Activated T-helper 1 cell treated with anti-CD3 and anti-CD28 coated beads, Interleukin-12 subunit alpha, Interleukin-12 subunit beta, Interleukin-2, Interleukin-4 antibody, amounts not matched to agents 30 ng/mL and 10 ng/mL and 1 ng/mL, durations not matched to agents 14 hours and 24 hours and 36 hours (primary cell): ENCODE data around the gene FMNL1. TPM values are rescaled to one million over a fixed set of nuclear protein-coding genes. Genes with fewer than 3 reads are reported as not detected.

ENCODE experiments used
- DNase-seq: peaks from one replicate; pipeline ENCODE4 v3.0.0; 2021; ENCODE audit warnings: low spot score
- H3K27ac Mint-ChIP-seq: one replicate; pipeline ENCODE4 v1.8.0; 2021; ENCODE audit warnings: mild to moderate bottlenecking, mixed read lengths
- H3K27me3 Mint-ChIP-seq: one replicate; pipeline ENCODE4 v1.8.0; 2022; ENCODE audit warnings: mild to moderate bottlenecking, moderate library complexity, mixed read lengths; ENCODE audit not compliant: insufficient read depth
- H3K36me3 Mint-ChIP-seq: one replicate; pipeline ENCODE4 v1.8.0; 2021; ENCODE audit warnings: low read depth, mixed read lengths
- H3K4me1 Mint-ChIP-seq: one replicate; pipeline ENCODE4 v1.8.0; 2021; ENCODE audit warnings: low read depth, mixed read lengths
- H3K4me3 Mint-ChIP-seq: one replicate; pipeline ENCODE4 v1.8.0; 2021; ENCODE audit warnings: mild to moderate bottlenecking, moderate library complexity, mixed read lengths
- H3K9me3 Mint-ChIP-seq: one replicate; pipeline ENCODE4 v1.8.0; 2021; ENCODE audit warnings: mixed read lengths
- intact Hi-C: fragments of 100-400 bp; cut with micrococcal nuclease; formaldehyde crosslinking; loops from one replicate; pipeline ENCODE4 v1.15.1; 2024
- total RNA-seq: library from RNA; stranded (reverse); gene quantifications from 2 replicates; pipeline ENCODE4 v1.2.3, GENCODE V29; 2022

Gene FMNL1
- total RNA-seq, 1 donor from 2014 or later, result 374 TPM

GRCh38 chr17:45225964-45226530 lies 4.4 kb downstream of the FMNL1 start:
- peak; percentile 91 for DNase-seq
- H3K36me3 Mint-ChIP-seq, result peaks cover 17% of the 10 kb centered on the region
- no peaks in the 10 kb centered on the region for H3K27me3 Mint-ChIP-seq
- peak overlapping the region; percentile 99 for H3K4me3 Mint-ChIP-seq
- intact Hi-C loops, result loop anchor here (1.0 to 10.0 kb wide), 6 partner anchors 21 to 966 kb away; partner anchors contain the start of genes EFTUD2, HEXIM2 and KANSL1
- peaks cover 73% of the 10 kb centered on the region for H3K4me1 Mint-ChIP-seq
- no peaks in the 10 kb centered on the region for H3K9me3 Mint-ChIP-seq
- H3K27ac Mint-ChIP-seq, result peak overlapping the region; percentile 97

GRCh38 chr17:45226576-45226975 lies 4.9 kb downstream of the FMNL1 start:
- no peak for DNase-seq
- Mint-ChIP-seq H3K9me3 (no peaks in the 10 kb centered on the region), H3K36me3 (peaks cover 15% of the 10 kb centered on the region), H3K4me1 (peaks cover 78% of the 10 kb centered on the region), H3K27me3 (no peaks in the 10 kb centered on the region), H3K27ac (peak overlapping the region; percentile 97), H3K4me3 (peak overlapping the region; percentile 99)
- intact Hi-C loops, result loop anchor here (1.0 to 10.0 kb wide), 6 partner anchors 21 to 966 kb away; partner anchors contain the start of genes EFTUD2, HEXIM2 and KANSL1

DNA sequence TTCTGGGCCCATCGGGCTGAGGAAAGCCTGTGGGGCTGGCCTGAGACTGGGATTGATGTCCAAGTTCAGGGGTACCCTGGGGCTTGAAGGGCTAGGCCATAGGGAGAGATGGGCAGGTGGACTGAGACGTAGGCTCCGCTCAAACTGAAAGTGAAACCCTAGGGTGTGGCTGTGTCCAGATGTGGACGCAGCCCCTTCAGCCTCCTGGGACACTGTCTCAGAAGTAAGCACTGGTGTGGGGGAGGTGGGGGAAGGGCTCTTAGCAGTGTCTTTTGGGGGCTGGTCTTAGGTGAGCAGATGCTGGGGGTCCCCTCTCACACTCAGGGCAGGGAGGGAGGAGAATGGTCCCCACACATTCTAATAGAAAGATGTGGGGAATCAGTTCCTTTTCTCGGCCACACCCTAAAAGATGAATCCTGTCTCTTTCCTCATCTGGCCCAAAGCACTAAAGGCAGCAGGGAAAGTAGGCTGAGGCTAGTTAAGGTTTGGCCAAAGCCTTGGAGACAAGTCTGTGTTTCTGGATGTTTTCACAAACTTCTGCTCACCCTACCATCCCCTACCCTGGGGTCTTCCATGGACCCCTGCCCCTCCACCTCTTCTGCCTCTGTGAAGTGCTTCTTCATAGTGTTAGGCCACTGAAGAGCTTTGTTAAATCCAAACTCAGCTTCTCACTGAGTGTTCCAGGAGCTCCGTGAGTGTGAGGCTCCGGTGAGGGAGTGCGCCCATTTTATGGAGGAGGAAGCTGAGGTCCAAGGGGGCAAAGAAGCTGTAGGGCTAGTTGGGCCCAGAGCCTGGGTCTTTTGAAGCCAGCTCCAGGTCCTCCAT lies 5.6 kb downstream of the FMNL1 start:
- Mint-ChIP-seq H3K27ac (peak overlapping the region; percentile 97), H3K27me3 (no peaks in the 10 kb centered on the region), H3K36me3 (peaks cover 20% of the 10 kb centered on the region), H3K4me3 (peak overlapping the region; percentile 99), H3K9me3 (no peaks in the 10 kb centered on the region), H3K4me1 (peaks cover 86% of the 10 kb centered on the region)
- no peak for DNase-seq
- intact Hi-C loops, result loop anchor here (2.0 to 10.0 kb wide), 4 partner anchors 43 to 965 kb away; partner anchors contain the start of genes EFTUD2 and KANSL1

- Mint-ChIP-seq H3K9me3 (no peaks in the 10 kb centered on the region), H3K4me3 (peak overlapping the region; percentile 99), H3K27me3 (no peaks in the 10 kb centered on the region), H3K36me3 (peaks cover 23% of the 10 kb centered on the region), H3K27ac (peak overlapping the region; percentile 97), H3K4me1 (peaks cover 94% of the 10 kb centered on the region)
- no peak for DNase-seq
- intact Hi-C loops, result loop anchor here (2.0 to 10.0 kb wide), 6 partner anchors 43 to 964 kb away; partner anchors contain the start of genes EFTUD2, KANSL1 and NMT1
Measured at GRCh38 chr17:45227926-45228762, 6.5 kb downstream of the FMNL1 start.

- Mint-ChIP-seq H3K36me3 (peaks cover 27% of the 10 kb centered on the region), H3K4me3 (peak overlapping the region; percentile 99), H3K4me1 (peaks cover 94% of the 10 kb centered on the region), H3K9me3 (no peaks in the 10 kb centered on the region), H3K27me3 (no peaks in the 10 kb centered on the region), H3K27ac (peak overlapping the region; percentile 97)
- peak; percentile 81 for DNase-seq
- intact Hi-C loops, result loop anchor here (1.0 to 10.0 kb wide), 6 partner anchors 78 to 963 kb away; partner anchors contain the start of genes EFTUD2, HEXIM1, KANSL1 and NMT1
Measured at GRCh38 chr17:45228763-45229539, 7.3 kb downstream of the FMNL1 start.

DNA sequence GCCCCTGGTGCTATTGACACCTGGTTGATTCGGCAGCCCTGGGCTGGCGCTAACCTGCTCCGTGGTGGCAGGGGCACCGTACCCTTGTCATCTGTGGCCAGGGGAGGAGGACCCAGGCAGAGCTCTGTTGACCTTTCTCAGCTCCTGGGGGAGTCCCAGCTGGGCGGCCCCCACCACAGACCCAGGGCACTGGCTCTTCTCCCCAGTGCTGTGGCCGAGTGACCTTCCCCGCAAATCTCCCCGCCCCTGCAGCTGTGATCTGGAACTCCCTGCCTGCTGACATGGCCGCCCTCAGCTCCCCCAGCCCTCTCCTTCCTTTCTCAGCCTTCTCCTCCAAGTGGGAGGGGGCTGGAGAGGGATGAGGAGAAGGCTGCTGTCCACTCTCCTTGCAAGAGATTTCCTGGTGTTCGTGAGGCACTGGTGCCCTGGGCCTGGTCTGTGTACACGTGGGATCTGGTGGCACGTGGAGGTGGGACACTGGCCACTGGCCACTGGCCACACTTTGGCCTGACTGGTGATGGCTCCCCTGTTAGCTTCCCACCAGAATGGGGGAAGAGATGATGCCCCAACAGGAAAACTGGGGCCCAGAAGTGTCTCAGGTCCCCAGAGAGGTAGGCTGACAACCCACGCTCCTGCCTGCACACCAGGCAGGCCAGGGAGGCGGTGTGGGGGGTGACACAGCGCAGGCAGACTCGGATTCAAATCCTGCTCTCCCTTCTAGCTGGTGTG lies 8.2 kb downstream of the FMNL1 start:
- H3K36me3 Mint-ChIP-seq, result peaks cover 30% of the 10 kb centered on the region
- peaks cover 92% of the 10 kb centered on the region for H3K4me1 Mint-ChIP-seq
- H3K27ac Mint-ChIP-seq, result peak overlapping the region; percentile 97
- intact Hi-C loops, result loop anchor here (1.0 to 10.0 kb wide), 6 partner anchors 77 to 962 kb away; partner anchors contain the start of genes EFTUD2, HEXIM1, KANSL1 and NMT1
- no peaks in the 10 kb centered on the region for H3K27me3 Mint-ChIP-seq
- no peak for DNase-seq
- no peaks in the 10 kb centered on the region for H3K9me3 Mint-ChIP-seq
- H3K4me3 Mint-ChIP-seq, result peak overlapping the region; percentile 99

GRCh38 chr17:45230410-45230786 lies 8.7 kb downstream of the FMNL1 start:
- intact Hi-C loops, result no loop called here
- Mint-ChIP-seq H3K4me1 (peaks cover 92% of the 10 kb centered on the region), H3K36me3 (peaks cover 32% of the 10 kb centered on the region), H3K9me3 (no peaks in the 10 kb centered on the region), H3K27ac (peak overlapping the region; percentile 97), H3K4me3 (peak overlapping the region; percentile 99), H3K27me3 (no peaks in the 10 kb centered on the region)
- no peak for DNase-seq

DNA sequence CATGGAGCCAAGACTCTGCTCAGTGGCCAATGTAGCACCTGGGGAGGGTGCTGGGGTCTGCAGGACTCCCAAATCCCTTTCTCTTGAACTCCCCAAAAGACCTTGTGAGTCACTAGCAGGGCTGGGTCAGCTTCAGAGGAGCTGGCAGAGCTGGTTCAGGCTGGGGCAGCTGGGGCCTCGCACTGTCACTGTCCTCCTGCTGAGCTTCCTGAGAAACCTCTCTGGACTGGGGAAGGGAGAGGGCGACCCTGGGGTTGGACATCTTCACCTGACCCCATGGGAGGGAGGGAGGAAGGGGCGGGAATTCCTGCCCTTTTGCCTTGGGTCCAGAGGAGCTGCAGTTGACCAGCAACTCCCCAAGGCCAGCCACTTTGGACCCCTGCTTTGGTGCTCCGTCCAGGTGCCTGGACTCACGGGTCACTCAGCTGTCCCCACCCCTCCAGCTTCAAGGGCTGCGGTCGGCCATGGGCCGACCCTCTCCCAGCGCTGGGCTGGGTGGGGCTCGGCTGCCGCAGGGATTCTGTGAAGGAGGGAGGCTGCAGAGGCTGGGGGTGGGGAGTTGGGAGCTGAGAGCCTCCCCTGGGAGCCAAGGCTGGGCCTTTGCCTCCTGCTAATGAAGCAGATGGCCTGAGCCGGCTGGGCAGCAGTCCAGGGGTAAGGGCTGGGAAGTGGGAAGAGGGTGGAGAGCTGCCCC lies 9.2 kb downstream of the FMNL1 start:
- H3K9me3 Mint-ChIP-seq, result no peaks in the 10 kb centered on the region
- intact Hi-C loops, result no loop called here
- peaks cover 30% of the 10 kb centered on the region for H3K36me3 Mint-ChIP-seq
- peaks cover 92% of the 10 kb centered on the region for H3K4me1 Mint-ChIP-seq
- peak overlapping the region; percentile 97 for H3K27ac Mint-ChIP-seq
- DNase-seq, result no peak
- H3K27me3 Mint-ChIP-seq, result no peaks in the 10 kb centered on the region
- peak overlapping the region; percentile 99 for H3K4me3 Mint-ChIP-seq

- H3K36me3 Mint-ChIP-seq, result peaks cover 32% of the 10 kb centered on the region
- no peaks in the 10 kb centered on the region for H3K27me3 Mint-ChIP-seq
- peaks cover 88% of the 10 kb centered on the region for H3K4me1 Mint-ChIP-seq
- no peak for DNase-seq
- H3K9me3 Mint-ChIP-seq, result no peaks in the 10 kb centered on the region
- H3K4me3 Mint-ChIP-seq, result peak overlapping the region; percentile 67
- intact Hi-C loops, result no loop called here
- peak overlapping the region; percentile 62 for H3K27ac Mint-ChIP-seq
Measured at GRCh38 chr17:45231481-45232116, 9.9 kb downstream of the FMNL1 start.

- Mint-ChIP-seq H3K9me3 (no peaks in the 10 kb centered on the region), H3K27me3 (no peaks in the 10 kb centered on the region), H3K4me3 (peak overlapping the region; percentile 53), H3K4me1 (peaks cover 84% of the 10 kb centered on the region), H3K36me3 (peaks cover 35% of the 10 kb centered on the region), H3K27ac (peak overlapping the region; percentile 62)
- intact Hi-C loops, result no loop called here
- no peak for DNase-seq
Measured at GRCh38 chr17:45232514-45233422, 11.1 kb downstream of the FMNL1 start.
